ENCODE measurements around the gene CEACAM20.

DNA sequence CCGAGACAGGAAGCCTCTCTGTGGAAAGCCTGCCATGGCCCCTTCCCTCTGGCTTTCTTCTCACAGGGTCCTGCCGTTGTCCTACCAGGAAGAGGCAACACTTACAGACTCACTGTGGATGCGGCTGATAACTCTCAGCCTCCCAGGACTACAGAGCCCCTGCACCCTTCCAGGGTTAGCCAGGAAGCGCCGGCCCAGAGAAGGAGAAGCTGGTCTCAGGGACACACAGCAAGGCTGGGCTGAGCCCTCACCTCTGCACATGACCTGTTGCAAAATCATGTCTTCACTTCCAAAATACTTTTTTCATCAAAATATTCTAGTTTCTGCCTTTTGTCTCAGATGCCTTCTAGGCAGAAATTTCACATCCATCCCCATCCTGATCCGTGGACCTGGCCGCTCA, 1.9 kb downstream of the CEACAM20 start:
- TF ChIP-seq, protein P1, sequence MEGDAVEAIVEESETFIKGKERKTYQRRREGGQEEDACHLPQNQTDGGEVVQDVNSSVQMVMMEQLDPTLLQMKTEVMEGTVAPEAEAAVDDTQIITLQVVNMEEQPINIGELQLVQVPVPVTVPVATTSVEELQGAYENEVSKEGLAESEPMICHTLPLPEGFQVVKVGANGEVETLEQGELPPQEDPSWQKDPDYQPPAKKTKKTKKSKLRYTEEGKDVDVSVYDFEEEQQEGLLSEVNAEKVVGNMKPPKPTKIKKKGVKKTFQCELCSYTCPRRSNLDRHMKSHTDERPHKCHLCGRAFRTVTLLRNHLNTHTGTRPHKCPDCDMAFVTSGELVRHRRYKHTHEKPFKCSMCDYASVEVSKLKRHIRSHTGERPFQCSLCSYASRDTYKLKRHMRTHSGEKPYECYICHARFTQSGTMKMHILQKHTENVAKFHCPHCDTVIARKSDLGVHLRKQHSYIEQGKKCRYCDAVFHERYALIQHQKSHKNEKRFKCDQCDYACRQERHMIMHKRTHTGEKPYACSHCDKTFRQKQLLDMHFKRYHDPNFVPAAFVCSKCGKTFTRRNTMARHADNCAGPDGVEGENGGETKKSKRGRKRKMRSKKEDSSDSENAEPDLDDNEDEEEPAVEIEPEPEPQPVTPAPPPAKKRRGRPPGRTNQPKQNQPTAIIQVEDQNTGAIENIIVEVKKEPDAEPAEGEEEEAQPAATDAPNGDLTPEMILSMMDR (IDR thresholded peaks at IDR 0.05; ENCODE audit: borderline replicate concordance, extremely low read depth, low read length, poor library complexity, severe bottlenecking) = no peak
- no peak for TF ChIP-seq EZH2 (IDR thresholded peaks at IDR 0.05; ENCODE audit: borderline replicate concordance, low read depth, low read length, severe bottlenecking)

Data from DND-41 (cell line).